Activated CD8-positive, alpha-beta memory T cell treated with anti-CD3 and anti-CD28 coated beads, Interleukin-2, amount 50 U/mL, for 48 hours (primary cell): ENCODE results near the gene POLR1E.
A peak's percentile ranks its signal among the peaks of the same experiment; 100 is the strongest.
"Not testable (repeated sequence)": the region's sequence is repeated elsewhere in the genome, so short reads cannot be mapped to it uniquely, and the experiment has no call there.

Source experiments
- DNase-seq: peaks from one replicate; pipeline ENCODE4 v3.0.0-alpha.2; 2020

POLR1E gene

DNA sequence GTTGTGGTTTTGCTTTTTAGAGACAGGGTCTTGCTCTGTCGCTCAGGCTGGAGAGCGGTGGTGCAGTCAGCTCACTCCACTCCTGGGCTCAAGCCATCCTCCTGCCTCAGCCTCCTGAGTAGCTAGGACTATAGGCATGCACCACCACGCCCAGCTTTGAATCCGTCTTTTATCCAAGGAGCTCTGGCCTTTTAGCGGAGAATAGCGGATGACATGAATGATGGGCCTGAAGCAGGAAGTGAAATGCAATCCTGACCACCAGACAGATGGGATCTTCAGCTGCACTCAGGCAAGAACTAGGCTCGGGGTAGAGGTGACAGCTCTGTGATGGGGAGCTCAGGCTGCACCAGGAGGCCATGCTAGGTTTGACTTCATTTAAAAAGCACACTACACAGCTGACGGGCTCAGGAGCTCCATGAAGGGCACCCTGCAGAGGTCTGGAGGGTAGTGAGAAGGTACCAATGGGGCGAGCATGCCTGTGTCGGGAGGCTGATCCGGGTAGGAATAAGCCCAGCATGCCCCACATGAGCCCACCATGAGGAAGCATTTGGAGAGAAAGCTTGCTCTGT lies 21.9 kb downstream of the POLR1E start:
- DNase-seq, result no peak

DNA sequence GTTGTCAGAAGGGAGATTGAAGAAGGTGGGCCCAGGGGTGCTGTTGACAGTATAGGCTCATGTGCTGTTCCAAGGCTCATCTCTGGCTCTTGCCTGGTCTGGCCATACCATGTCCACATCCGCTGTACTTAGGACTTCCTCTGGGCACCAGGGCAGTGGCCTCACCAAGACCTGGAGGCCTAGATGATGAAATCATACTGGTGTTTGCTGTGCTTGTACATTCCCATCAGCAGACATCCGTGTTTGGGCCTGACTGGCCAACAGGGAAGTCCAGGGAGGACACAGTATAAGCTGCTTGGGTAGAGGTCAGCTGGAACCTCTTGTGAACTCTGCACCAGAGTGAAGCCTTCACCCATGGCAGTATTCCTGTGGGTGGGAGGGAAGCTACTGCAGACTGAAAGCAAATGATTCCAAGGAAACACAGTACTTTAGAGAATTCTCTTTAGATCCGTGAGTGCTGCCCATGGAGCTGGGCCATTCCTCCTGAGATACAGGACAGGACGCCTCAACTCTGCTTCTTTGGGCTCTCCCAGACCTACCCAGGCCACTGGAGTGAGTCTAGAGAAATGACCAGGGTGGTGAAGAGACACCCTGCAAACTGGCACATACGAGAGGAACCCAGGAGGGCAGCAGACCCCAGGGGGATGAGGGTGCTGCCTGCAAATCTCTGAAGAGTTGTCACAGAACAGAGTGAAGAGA lies 22.5 kb downstream of the POLR1E start:
- DNase-seq, result no peak

DNA sequence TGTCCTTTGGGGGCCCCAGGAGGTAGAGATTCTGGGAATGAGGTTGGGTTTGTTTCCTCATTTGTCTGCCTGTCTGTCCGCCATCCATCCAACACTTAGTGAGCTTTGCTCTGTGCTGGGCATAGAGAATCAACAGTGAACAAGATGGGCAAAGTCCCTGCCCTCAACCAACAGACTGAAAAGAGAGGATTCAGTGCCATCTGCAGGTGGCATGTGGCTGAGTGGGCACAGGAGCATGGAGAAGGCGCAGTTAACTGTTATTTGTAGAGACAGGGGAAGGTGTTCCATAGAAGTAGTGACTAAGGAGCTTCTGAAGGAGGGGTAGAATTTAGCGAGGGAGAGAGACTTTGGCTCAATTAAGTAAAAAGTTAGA lies 23.1 kb downstream of the POLR1E start:
- no peak for DNase-seq

DNA sequence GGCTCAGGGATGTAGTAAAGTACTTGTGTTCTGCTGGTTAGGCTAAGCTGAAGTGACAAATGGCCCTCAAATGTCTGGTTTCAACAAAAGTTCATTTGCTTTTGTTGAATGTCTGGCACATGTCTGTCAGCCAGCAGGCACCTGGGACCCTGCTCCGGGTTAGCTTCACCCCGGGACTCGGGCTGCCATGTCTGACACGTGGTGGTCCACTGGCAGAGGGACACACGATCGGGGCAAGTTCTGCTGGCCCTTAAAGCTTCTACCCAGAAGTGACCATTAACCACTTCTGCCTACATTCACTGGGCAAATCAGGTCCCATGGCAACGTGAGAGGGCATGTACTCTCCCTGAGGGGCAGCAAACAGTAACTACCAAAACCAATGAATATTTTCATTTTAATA lies 23.8 kb downstream of the POLR1E start:
- no peak for DNase-seq

DNA sequence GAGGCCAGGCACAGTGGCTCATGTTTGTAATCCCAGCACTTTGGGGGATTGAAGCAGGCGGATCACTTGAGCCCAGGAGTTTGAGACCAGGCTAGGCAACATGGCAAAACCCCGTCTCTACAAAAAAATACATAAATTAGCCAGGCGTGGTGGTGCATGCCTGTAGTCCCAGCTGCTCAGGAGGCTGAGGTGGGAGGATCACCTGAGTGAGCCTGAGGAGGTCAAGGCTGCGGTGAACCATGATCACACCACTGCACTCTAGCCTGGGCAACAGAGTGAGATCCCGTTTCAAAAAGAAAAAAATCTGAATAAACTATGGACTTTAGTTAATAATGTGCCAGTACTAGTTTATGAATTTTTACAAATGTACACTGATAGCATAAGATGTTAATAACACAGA lies 24.3 kb downstream of the POLR1E start:
- not testable (repeated sequence) for DNase-seq

DNA sequence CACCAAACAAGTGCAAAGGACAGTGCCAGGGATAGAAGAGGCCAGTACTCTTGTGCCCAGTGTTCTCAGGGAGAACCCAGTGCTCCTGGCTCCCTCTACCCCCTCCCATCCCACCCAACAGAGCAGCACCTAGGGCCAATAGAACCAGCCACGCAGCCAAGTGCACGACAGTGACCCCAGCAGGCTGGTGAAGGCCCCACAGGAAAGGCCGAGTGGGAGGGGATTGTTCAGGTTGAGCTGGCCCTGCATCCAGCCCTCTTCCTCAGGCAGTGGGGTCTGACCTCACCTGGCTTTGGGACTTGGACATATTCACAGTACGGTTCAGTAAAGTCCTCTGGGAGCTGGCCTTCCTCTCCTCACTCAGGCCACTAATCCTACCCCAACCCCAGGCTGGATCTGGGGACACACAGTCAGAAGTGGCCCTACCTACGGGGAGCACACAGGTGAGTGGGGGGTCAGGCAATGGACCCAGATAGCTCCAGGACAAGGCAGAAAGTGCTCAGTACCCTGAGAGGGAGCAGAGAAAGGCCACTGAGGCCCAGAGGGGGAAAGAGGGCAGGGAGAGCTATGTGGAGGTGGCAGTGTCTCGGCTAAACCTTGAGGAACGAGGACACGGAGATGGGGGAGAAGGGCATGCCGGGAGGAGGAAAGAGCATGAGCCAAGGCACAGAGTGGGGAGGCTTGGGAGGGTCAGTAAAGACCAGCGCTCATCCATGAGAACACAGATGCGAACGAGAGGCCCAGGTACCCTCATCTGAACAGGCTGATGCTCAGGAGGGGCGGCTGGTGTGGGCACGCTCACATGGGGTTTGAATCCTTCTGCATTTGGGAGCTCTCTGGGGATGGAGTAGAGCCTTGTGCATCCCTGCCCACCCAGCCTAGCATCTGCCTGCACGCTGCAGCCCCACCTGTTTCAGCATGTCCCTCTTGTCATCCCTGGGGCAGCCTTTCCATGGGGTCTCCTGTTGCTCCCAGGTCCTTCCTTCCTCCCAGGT lies 25.6 kb downstream of the POLR1E start:
- no peak for DNase-seq

DNA sequence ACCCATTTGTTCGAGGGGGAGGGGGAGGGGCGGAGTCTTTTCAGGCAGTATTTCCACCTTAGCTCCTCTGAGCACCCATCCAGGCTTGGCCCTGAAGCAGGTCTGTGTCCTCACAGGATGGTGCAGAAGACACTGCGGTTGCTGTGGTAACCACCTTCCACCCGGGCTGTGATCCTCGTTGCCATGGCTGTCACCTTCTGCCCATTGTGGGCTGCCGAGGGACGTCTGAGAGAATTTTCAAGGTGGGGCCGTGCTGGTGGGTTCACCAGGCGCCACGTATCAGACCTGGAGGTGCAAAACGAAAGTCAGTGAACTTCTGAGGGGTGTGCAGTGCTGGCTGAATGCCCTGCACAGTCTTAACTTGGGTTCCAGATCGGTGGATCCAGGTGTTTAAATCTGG lies 26.7 kb downstream of the POLR1E start:
- DNase-seq, result no peak

DNA sequence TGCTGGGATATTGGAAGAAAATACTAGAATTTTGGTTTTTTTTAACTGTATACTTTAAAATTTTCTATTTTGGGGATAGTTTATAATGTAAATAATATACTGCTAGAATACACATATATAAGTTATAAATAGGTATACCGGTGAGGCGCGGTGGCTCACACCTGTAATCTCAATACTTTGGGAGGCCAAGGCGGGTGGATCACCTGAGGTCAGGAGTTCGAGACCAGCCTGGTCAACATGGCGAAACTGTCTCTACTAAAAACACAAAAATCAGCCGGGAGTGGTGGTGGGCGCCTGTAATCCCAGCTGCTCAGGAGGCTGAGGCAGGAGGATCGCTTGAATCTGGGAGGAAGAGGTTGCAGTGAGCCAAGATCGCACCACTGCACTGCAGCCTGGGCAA lies 28.7 kb downstream of the POLR1E start:
- DNase-seq, result not testable (repeated sequence)

DNA sequence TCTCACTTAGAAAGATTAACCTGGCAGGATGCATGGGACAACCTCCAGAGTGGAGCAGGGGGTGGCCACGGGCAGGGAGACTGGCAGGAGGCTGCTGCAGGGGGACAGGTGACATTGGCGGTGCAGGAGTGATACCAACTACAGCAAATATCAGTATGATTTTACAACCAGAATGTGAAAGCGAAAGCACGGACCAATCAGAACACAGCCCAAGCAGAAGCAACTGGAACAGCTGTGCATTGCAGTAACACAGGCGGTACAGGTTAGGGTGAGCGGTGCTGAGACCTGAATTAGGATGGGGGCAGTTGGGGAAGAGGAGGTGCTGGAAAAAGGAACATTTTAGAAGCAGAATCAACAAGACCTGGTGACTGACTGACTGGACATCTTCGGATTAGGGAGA lies 29.3 kb downstream of the POLR1E start:
- no peak for DNase-seq

DNA sequence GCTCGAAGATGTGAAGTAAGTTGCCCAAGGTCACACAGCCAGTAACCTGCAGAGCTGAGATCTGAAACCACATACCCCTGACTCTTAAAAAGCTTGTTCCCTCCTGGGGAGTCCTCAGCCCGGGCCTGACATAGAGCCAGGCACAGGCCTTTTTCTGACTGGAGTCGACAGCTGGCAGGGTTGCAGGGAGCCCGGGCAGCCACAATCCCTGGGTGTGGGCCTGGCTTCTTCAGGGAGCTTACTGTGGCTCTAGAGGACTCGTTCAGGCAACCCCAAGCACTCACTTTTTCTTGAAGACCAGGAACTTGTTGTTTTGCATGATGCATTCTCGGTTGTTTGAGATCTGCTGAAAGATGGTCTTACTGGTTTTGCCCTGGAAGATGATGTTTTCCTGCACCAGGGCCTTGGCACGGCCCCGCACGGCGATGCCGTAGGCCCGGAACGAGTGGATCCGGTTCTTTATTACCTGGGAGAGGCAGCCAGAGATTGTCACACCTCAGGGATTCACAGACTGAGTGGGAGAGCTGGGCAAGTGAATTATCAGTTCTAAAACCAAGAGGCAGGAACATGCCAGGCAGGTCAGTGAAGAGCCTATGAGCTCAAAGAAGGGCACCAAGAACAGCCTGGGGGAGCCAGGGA lies 30.0 kb downstream of the POLR1E start:
- no peak for DNase-seq

DNA sequence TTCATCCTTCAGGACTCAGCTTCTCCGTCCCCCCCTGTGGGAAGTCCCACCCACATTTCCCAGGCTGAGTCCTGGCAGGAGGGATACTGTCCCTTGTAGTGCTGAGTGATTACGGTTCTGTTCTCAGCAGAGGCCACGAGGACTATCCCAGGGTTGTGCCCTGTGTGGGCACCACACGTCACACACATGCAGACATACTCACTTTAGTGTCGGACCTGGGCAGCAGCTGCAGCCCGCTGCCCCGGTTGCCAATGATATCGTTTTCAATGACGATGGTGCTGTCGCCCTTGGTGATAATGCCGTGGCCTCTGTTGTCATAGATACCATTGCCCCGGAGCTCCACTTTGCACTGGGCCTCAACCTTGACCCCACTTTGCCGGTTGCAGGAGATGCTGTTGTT lies 32.2 kb downstream of the POLR1E start:
- no peak for DNase-seq

DNA sequence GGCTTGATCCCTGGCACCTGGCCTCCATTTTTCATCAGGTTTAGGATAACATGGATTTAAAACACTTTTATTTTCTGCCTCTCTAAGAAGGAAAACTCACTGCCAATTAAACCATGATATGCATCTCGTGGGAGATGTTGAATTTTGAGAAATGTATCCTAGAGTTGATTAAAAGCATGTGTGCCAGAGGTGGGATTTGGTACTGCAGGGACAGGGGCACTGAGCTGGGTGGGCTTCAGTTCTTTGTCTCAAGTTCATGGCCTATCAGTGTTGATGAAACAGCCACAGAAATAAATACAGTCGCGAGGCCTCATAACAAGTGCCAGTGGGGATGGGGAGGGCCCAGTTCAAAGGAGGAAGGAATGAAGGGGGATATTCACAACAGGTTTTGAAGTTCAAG lies 34.9 kb downstream of the POLR1E start:
- DNase-seq, result no peak

DNA sequence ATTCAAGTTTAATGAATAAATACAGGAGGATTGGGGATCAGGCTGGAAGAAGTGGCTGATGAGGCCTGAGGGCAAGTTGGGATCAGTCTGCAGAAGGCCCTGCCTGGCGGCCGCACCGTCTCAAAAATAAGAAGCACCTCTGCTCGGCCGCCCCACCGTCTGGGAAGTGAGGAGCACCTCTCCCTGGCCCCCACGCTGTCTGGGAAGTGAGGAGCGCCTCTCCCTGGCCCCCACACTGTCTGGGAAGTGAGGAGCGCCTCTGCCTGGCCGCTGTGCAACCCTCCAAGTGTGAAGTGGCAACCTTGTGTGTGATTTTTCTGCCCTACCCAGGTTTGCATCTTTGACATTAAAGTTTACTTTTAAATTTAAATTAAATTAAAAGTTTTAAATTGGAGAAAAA lies 35.4 kb downstream of the POLR1E start:
- no peak for DNase-seq

DNA sequence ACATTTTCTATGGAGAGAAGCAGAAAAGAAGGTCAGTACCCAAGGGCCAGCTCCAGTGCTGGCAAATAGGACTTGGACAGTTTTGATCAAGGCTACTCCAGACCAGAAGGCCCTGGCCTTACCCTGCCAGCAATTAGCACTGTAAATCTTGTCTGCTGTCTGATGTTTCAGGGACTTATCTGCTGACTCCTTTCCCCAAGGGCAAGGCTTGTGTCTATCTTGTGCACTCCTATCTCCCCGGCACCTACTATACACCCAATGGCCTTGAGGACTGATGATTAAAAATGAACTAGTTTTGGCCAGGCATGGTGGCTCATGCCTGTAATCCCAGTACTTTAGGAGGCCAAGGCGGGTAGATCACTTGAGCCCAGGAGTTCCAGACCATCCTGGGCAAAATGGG lies 37.2 kb downstream of the POLR1E start:
- no peak for DNase-seq

DNA sequence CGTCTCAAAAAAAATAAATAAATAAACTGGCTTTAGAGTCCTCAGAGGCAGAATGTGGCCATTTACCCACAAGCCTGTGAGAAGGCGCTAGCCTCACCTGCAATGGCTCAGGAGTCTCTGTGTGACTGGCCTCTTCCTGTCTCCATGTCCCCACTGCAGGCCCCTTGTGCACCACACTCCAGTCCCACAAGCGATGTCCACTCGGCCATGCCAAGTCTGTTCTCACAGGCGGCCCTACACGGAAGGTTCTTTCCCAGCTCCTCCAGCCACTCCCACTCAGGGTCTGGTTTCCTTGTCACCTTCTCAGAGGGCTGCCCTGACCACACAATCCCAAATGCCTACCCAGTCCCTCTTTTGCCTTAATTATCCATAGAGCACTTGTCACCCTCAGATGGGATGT lies 38.2 kb downstream of the POLR1E start:
- DNase-seq, result no peak

DNA sequence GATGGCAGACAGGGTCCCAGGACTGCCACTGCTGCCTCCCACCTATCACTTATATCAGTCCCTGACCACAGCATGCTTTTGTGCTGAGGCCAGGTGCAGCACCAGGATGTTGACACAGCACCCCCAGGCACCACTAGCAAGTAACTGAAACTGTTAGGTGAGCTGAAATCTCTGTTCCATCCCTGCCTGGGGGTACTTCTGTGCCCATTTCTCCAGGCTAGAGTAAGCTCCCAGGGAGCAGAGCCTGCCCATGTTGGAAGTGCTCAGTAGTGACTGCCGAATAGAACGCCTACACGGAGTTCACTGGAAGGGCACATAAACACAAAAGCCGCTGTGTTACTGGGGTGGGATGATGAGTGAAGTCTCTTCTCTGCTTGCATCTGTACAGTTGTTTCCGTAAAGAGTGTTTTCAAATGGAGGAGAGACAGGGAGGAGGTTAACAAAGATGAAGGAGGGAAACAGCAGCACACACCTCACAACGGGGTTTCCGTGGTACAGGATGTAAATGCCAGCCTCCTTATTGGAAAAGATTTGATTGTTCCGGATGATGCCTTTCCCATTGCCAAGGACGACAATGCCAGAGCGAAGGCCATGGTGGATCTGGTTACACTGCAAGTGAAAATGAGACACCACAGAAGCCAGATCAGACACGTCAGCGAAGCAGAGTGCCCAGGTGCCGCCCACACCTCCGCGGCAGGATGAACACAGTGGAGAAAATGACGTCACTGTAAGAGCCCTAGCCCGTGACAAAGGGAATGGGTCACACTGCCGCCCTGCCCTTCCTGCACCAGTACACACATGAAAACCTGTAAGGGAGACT lies 43.1 kb downstream of the POLR1E start:
- peak; percentile 79 for DNase-seq

DNA sequence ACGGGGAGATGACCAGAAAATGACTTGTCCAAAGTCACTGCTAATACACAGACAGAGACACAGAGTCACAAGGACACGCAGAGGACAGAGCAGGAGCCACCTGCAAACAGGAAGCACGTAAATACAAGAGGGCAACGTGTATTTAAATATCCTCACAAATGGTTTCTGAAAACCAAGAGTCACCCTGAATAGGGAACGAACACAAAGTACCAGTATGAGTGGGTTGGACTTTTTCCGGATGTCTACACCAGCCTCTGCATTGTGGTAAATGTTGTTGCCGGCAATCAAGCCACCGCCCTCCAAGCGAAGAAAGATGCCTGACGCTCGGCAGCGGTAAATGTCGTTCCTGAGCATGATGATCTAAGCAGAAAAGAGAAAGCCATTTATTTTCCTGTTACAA lies 46.0 kb downstream of the POLR1E start:
- DNase-seq, result no peak

DNA sequence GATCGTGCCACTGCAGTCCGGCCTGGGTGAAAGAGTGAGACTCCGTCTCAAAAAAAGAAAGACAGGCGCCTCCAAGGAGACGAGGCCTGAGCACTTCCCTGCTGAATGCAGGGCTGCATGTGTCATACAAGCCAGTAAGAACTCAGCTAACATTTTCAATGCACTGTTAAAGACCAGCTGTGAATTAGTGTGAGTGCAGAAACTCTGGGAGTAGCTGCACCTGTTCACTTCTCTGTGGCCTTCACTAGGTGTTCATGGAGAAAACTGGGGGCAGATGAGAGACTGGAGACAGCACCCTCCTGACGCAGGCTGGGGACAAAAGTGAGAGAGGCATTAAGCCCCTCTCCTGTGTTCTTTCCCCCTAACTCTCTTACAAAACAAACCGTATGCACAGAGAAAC lies 48.7 kb downstream of the POLR1E start:
- DNase-seq, result no peak

DNA sequence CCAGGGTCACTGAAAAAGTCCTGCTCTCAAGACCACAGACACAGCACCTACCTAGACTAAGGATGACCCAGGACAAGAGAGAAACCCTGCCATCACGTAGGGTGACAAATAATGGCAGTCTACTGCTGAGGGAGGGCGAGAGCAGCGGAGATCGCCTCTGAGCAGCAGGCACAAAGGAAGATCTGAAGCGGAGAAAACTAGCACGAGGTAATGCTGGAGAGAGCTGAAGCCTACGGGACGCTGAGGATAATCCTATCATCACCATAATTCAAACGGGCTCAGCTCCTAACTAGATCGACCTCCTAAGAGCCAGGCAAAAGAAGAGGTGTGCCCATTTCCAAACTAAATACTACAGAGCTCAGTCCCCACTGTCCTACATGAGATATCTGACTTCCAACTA lies 49.2 kb downstream of the POLR1E start:
- DNase-seq, result no peak

DNA sequence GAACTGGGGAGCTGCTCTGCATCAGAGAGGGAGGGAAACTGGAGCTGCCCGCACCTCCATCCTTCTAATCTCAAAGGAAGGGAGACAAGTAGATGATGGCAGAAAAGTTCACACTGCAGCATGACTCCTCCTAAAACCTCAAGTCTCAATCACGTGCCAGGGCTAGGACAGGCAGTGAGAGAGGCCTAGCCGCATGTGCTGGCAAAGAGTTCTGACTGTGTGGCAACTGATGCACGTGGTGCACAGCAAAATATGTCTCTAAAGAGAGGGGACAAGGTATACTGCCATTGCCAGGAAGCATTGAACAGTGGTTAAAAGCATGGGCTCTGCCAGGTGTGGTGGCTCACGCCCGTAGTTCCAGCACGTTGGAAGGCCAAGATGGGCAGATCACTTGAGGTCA lies 52.4 kb downstream of the POLR1E start:
- DNase-seq, result no peak

DNA sequence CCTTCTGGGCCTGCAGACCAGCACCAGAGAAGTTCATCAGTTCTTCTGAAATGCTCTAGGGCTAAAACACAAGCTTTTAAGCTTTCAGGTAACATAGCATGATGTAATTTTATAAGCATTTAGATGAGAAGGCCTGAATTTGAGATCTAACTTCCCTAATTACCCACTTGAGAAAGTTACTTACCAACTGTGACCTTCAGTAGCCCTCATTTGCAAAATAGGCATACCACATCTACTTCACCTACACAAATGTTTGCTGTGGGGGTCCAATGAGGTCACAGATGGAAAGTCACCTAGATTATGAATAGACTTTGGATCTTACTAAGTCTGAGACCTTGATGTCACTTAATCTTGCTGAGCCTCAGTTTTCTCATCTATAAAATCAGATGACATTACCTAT lies 53.9 kb downstream of the POLR1E start:
- DNase-seq, result no peak

DNA sequence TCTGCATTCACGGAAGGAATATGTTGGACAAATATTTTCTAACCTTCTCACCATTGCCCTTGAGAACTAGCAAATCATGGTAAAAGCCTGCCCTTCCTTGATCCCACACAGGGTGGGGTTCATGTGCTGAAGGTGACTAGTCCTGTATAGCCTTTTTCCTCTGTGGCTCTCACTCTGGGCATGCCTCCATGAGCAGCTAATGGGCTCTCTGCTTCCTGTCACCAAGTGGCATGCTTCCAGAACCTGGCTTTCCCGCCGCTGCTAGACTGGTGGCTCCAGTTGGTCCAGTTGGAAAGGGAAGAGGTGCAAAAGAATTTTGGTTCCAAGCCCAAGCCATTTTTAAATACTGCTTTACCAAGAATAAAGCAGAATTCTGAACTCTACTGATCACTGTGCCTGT lies 54.9 kb downstream of the POLR1E start:
- no peak for DNase-seq

DNA sequence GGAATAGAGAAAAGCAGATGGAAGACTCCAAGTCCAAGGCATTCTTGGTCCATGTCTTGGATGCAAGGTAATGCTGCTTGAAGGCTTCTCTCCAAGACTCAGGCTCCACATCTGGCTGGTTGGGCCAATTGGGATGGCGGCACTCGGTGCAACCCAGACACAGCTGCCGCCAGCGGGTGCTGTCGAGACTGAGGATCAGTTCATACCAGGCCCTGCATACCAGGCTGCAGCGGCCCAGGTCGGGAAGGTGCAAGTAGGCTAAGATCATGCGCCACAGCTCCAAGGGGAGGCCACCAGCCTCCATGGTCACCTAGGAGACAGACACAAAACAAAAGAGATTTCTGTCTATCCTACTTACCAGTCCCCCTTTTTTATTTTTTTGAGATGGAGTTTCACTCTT lies 55.7 kb downstream of the POLR1E start:
- DNase-seq, result no peak
